A673 (cell line): Measurements from ENCODE around the gene UAP1L1. TPM values are rescaled to one million over a fixed set of nuclear protein-coding genes. Genes with fewer than 3 reads are reported as not detected.
A peak's percentile ranks its signal among the peaks of the same experiment; 100 is the strongest.

ENCODE experiments used
- BruUV-seq: library from RNA; stranded (reverse); fragments of 400-500 nt; replicated peaks from 2 replicates; lab custom pipeline; 2021; lab: Mats Ljungman, UMichigan
- CTCF ChIA-PET: fragments of 300-600 bp; sonication (Branson Sonifier 250); formaldehyde crosslinking; loops from one replicate; lab custom pipeline; 2022; ENCODE audit warnings: antibody characterized with exemption; lab: Charles Lee
- POLR2A ChIA-PET: fragments of 300-600 bp; sonication (Branson Sonifier 250); formaldehyde crosslinking; loops from one replicate; lab custom pipeline; 2022; ENCODE audit warnings: antibody characterized with exemption; ENCODE audit not compliant: low non-redundant PET; lab: Charles Lee
- DNase-seq: peaks from one replicate; pipeline ENCODE4 v3.0.0-alpha.2; 2015; ENCODE audit warnings: low spot score
- H3K27ac ChIP-seq: fragments of 200-600 bp; sonication (generic); 2 replicates; pipeline ENCODE4 v1.5.1; 2016; ENCODE audit warnings: mixed run types, low read depth, mild to moderate bottlenecking, mixed read lengths, antibody characterized with exemption, low read length; ENCODE audit not compliant: poor library complexity, severe bottlenecking
- H3K27me3 ChIP-seq: fragments of 200-600 bp; sonication (generic); replicated peaks from 2 replicates; pipeline ENCODE4 v1.6.1; 2017; ENCODE audit warnings: mixed run types, low read depth, mild to moderate bottlenecking, mixed read lengths, antibody characterized with exemption, low read length; ENCODE audit not compliant: insufficient read depth, poor library complexity
- H3K36me3 ChIP-seq: fragments of 200-600 bp; sonication (generic); 2 replicates; pipeline ENCODE4 v1.6.1; 2016; ENCODE audit warnings: mixed run types, mild to moderate bottlenecking, mixed read lengths, antibody characterized with exemption, low read length; ENCODE audit not compliant: insufficient read depth, poor library complexity, severe bottlenecking
- H3K4me1 ChIP-seq: fragments of 200-600 bp; sonication (generic); 2 replicates; pipeline ENCODE4 v1.6.1; 2017; ENCODE audit warnings: mixed run types, mild to moderate bottlenecking, mixed read lengths, antibody characterized with exemption, low read length; ENCODE audit not compliant: insufficient read depth, poor library complexity, severe bottlenecking
- H3K4me3 ChIP-seq: fragments of 200-600 bp; sonication (generic); 2 replicates; pipeline ENCODE4 v1.5.1; 2016; ENCODE audit warnings: low read depth, mixed run types, mild to moderate bottlenecking, mixed read lengths, low read length; ENCODE audit not compliant: poor library complexity, severe bottlenecking
- H3K9me3 ChIP-seq: fragments of 200-600 bp; sonication (generic); 2 replicates; pipeline ENCODE4 v1.6.1; 2016; ENCODE audit warnings: mixed run types, low read depth, mild to moderate bottlenecking, mixed read lengths, antibody characterized with exemption, low read length; ENCODE audit not compliant: poor library complexity, severe bottlenecking
- CTCF ChIP-seq: fragments of 300-800, 200-600 bp; sonication (generic); conservative IDR thresholded peaks from 2 replicates; pipeline ENCODE4 v1.5.1; 2017; ENCODE audit warnings: low read depth, mild to moderate bottlenecking, antibody characterized with exemption, low read length, moderate library complexity, mixed read lengths
- EZH2 ChIP-seq: fragments of 200-600 bp; sonication (generic); IDR thresholded peaks from 2 replicates; pipeline ENCODE4 v1.6.1; 2017; ENCODE audit warnings: borderline replicate concordance, low read depth, mild to moderate bottlenecking, mixed read lengths, antibody characterized with exemption, low read length; ENCODE audit not compliant: poor library complexity, severe bottlenecking
- intact Hi-C: fragments of 100-400 bp; cut with micrococcal nuclease; formaldehyde crosslinking; loops from one replicate; pipeline ENCODE4 v1.10.0; 2022; ENCODE audit not compliant: unreplicated experiment
- total RNA-seq: library from RNA; stranded (reverse); gene quantifications from 2 replicates; pipeline ENCODE4 v1.2.3, GENCODE V29; 2021

Gene UAP1L1
- total RNA-seq, 1 experiment from 2014 or later = 11.2 TPM

GRCh38 chr9:137038916-137039315 is 38.4 kb upstream of the UAP1L1 start:
- Histone ChIP-seq H3K4me1 (peaks cover 26% of the 10 kb centered on the region), H3K27me3 (no peaks in the 10 kb centered on the region), H3K27ac (no peak overlapping the region), H3K9me3 (no peaks in the 10 kb centered on the region), H3K4me3 (no peak overlapping the region), H3K36me3 (peaks cover 19% of the 10 kb centered on the region)
- ChIA-PET POLR2A (no interaction called here), CTCF (no interaction called here)
- TF ChIP-seq CTCF = no peak
- no peak for TF ChIP-seq EZH2
- intact Hi-C loops = no loop called here
- no TSS peak for BruUV-seq
- no peak for DNase-seq

GRCh38 chr9:137039611-137040366 is 37.5 kb upstream of the UAP1L1 start:
- H3K9me3 ChIP-seq = no peaks in the 10 kb centered on the region
- no peak for DNase-seq
- BruUV-seq = TSS peak; percentile 45
- no peaks in the 10 kb centered on the region for H3K27me3 ChIP-seq
- peaks cover 19% of the 10 kb centered on the region for H3K36me3 ChIP-seq
- TF ChIP-seq EZH2 (no peak), CTCF (no peak)
- H3K4me1 ChIP-seq = peaks cover 29% of the 10 kb centered on the region
- CTCF ChIA-PET = no interaction called here
- intact Hi-C loops = no loop called here
- H3K27ac ChIP-seq = no peak overlapping the region
- POLR2A ChIA-PET = no interaction called here
- no peak overlapping the region for H3K4me3 ChIP-seq

GRCh38 chr9:137040568-137040967 is 36.7 kb upstream of the UAP1L1 start:
- Histone ChIP-seq H3K9me3 (no peaks in the 10 kb centered on the region), H3K36me3 (peaks cover 19% of the 10 kb centered on the region), H3K4me3 (peak overlapping the region; percentile 9), H3K4me1 (peaks cover 28% of the 10 kb centered on the region), H3K27me3 (no peaks in the 10 kb centered on the region), H3K27ac (peak overlapping the region; percentile 64)
- ChIA-PET CTCF (no interaction called here), POLR2A (no interaction called here)
- intact Hi-C loops = no loop called here
- TF ChIP-seq EZH2 (no peak), CTCF (no peak)
- BruUV-seq = no TSS peak
- no peak for DNase-seq
